IPS-18c (cell line): Measurements from ENCODE around the gene PCDH15.

ENCODE experiments used
- H3K4me3 ChIP-seq: 2 replicates; pipeline ENCODE4 v1.7.0; 2013; ENCODE audit warnings: low read depth, mild to moderate bottlenecking, low read length, moderate library complexity; ENCODE audit not compliant: insufficient read depth
- H3K9me3 ChIP-seq: one replicate; pipeline ENCODE4 v1.6.1; 2013; ENCODE audit warnings: mild to moderate bottlenecking, low read length, moderate library complexity; ENCODE audit not compliant: control insufficient read depth, insufficient read depth

Gene PCDH15

GRCh38 chr10:53904506-53905241 lies 896.4 kb downstream of the PCDH15 start:
- Histone ChIP-seq H3K9me3 (no peaks in the 10 kb centered on the region), H3K4me3 (no peak overlapping the region)

- no peak overlapping the region for H3K4me3 ChIP-seq
- H3K9me3 ChIP-seq, result no peaks in the 10 kb centered on the region
These were observed 897.3 kb downstream of the PCDH15 start for GRCh38 chr10:53903756-53904155.

GRCh38 chr10:53899463-53900160 lies 901.4 kb downstream of the PCDH15 start:
- H3K4me3 ChIP-seq, result no peak overlapping the region
- no peaks in the 10 kb centered on the region for H3K9me3 ChIP-seq

- Histone ChIP-seq H3K4me3 (no peak overlapping the region), H3K9me3 (no peaks in the 10 kb centered on the region)
These were observed 902.5 kb downstream of the PCDH15 start for GRCh38 chr10:53898532-53898931.

GRCh38 chr10:53894145-53894544 lies 906.9 kb downstream of the PCDH15 start:
- no peaks in the 10 kb centered on the region for H3K9me3 ChIP-seq
- H3K4me3 ChIP-seq, result no peak overlapping the region

- Histone ChIP-seq H3K4me3 (no peak overlapping the region), H3K9me3 (no peaks in the 10 kb centered on the region)
These were observed 908.0 kb downstream of the PCDH15 start for GRCh38 chr10:53893061-53893460.

GRCh38 chr10:53886325-53887300 lies 914.4 kb downstream of the PCDH15 start:
- Histone ChIP-seq H3K4me3 (no peak overlapping the region), H3K9me3 (no peaks in the 10 kb centered on the region)

GRCh38 chr10:53864846-53865245 lies 936.2 kb downstream of the PCDH15 start:
- no peak overlapping the region for H3K4me3 ChIP-seq
- H3K9me3 ChIP-seq, result no peaks in the 10 kb centered on the region

GRCh38 chr10:53852450-53853175 lies 948.4 kb downstream of the PCDH15 start:
- Histone ChIP-seq H3K4me3 (no peak overlapping the region), H3K9me3 (no peaks in the 10 kb centered on the region)

- no peak overlapping the region for H3K4me3 ChIP-seq
- H3K9me3 ChIP-seq, result no peaks in the 10 kb centered on the region
These were observed 954.2 kb downstream of the PCDH15 start for GRCh38 chr10:53846809-53847208.

GRCh38 chr10:53843736-53844362 lies 957.2 kb downstream of the PCDH15 start:
- Histone ChIP-seq H3K4me3 (no peak overlapping the region), H3K9me3 (no peaks in the 10 kb centered on the region)

GRCh38 chr10:53841483-53842145 lies 959.4 kb downstream of the PCDH15 start:
- no peaks in the 10 kb centered on the region for H3K9me3 ChIP-seq
- no peak overlapping the region for H3K4me3 ChIP-seq

- Histone ChIP-seq H3K4me3 (no peak overlapping the region), H3K9me3 (no peaks in the 10 kb centered on the region)
These were observed 960.4 kb downstream of the PCDH15 start for GRCh38 chr10:53840653-53841052.

- Histone ChIP-seq H3K4me3 (no peak overlapping the region), H3K9me3 (no peaks in the 10 kb centered on the region)
These were observed 961.5 kb downstream of the PCDH15 start for GRCh38 chr10:53839440-53840039.

- H3K4me3 ChIP-seq, result no peak overlapping the region
- no peaks in the 10 kb centered on the region for H3K9me3 ChIP-seq
These were observed 964.4 kb downstream of the PCDH15 start for GRCh38 chr10:53836638-53837037.

- H3K4me3 ChIP-seq, result no peak overlapping the region
- H3K9me3 ChIP-seq, result no peaks in the 10 kb centered on the region
These were observed 967.1 kb downstream of the PCDH15 start for GRCh38 chr10:53833908-53834307.
